ENCODE results near the gene SEL1L3. TPM values are rescaled to one million over a fixed set of nuclear protein-coding genes. Genes with fewer than 3 reads are reported as not detected.

SEL1L3 gene
- total and polyA plus RNA-seq, 9 of the 15 experiments (the other 6 are each of a cell fraction or from before 2014, with no cell fraction given) = 10.0 to 44.3 (median 21.6) TPM

DNA sequence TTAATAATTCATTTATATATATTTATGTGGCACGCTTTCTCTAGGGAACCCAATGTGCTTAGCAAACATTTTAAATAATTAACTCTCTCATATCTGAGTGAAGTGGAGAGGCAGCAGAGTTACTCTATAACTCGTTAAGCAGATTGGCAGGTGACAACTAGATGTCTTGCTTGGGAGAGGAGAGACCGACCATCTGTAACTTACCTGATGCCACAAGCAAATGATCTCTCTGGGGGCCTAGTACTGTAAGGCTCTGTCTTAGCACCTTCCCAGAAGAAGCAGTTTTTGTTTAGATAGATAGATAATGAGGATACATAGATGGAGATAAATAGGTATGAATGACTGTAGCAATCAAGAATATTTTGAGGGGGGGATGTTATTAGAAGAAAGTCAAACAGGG, 11.9 kb upstream of the SEL1L3 start:
- no peaks in the 10 kb centered on the region for H3K36me3 ChIP-seq (ENCODE audit: control insufficient read depth, insufficient read depth, low read length)
- H3K79me2 ChIP-seq (ENCODE audit: control insufficient read depth, insufficient read depth, low read length) = no peaks in the 10 kb centered on the region
- H3K27ac ChIP-seq (ENCODE audit: extremely low read depth, low read depth, low read length) = no peak overlapping the region
- no peak overlapping the region for H3K4me2 ChIP-seq (ENCODE audit: insufficient read depth, low read length)
- H3K4me1 ChIP-seq (replicated peaks in 1 of 2; ENCODE audit: control insufficient read depth in 2 of 2, insufficient read depth in 2 of 2, low read length in 2 of 2) = no peaks in the 10 kb centered on the region
- no peak overlapping the region for H3K9ac ChIP-seq (ENCODE audit: insufficient read depth in 1 of 2, low read depth in 2 of 2, low read length in 2 of 2)
- H3K9me3 ChIP-seq (replicated peaks; ENCODE audit: control insufficient read depth, insufficient read depth, low read depth, low read length) = no peaks in the 10 kb centered on the region
- no peak overlapping the region for H2AFZ ChIP-seq (ENCODE audit: low read depth, low read length)
- FAIRE-seq (no peak), DNase-seq (ENCODE audit: extremely low read depth in 1 of 4, low spot score in 3 of 4) (no peak), ATAC-seq (no peak)
- POLR2A ChIA-PET = interaction anchor here (0.6 kb wide), 1 partner anchor 12 kb away, joined by 3 read pairs; no protein-coding TSS in a partner anchor
- BruUV-seq (replicated peaks) = no TSS peak
- H3K4me3 ChIP-seq = no peak overlapping the region
- no peaks in the 10 kb centered on the region for H4K20me1 ChIP-seq (replicated peaks; ENCODE audit: control insufficient read depth, insufficient read depth, low read length)
- CTCF ChIA-PET (ENCODE audit: low intra/inter-chr PET ratio) = no interaction called here
- intact Hi-C loops (cut with micrococcal nuclease) (no loop called here), in situ Hi-C loops (cut with MboI) (no loop called here)
- WGBS (ENCODE audit: insufficient coverage, low coverage, missing lambda C conversion rate) = 0% methylated on average over 3 of the region's 3 CpGs
- no peaks in the 10 kb centered on the region for H3K9me1 ChIP-seq (ENCODE audit: control insufficient read depth, insufficient read depth, low read length)
- peaks cover 38 to 46% of the 10 kb centered on the region in 2 experiments; a peak in 4 of 5 replicates for H3K27me3 ChIP-seq (ENCODE audit: control insufficient read depth in 2 of 2, insufficient read depth in 2 of 2, low read length in 2 of 2)
- TF ChIP-seq NR2F6 (CRISPR knock-in tag; IDR thresholded peaks at IDR 0.05) (no peak), ZNF280A (IDR thresholded peaks at IDR 0.05; ENCODE audit: low read depth, partially characterized antibody) (no peak), ZC3H8 (IDR thresholded peaks at IDR 0.05) (no peak), STAG1 (CRISPR knock-in tag; IDR thresholded peaks at IDR 0.05; ENCODE audit: borderline replicate concordance) (no peak), PHF21A (IDR thresholded peaks at IDR 0.05; ENCODE audit: borderline replicate concordance, low read depth) (no peak), BHLHE40 (IDR thresholded peaks at IDR 0.05; ENCODE audit: low read length) (no peak), TEAD1 (CRISPR knock-in tag; IDR thresholded peaks at IDR 0.05) (no peak), SP1 (CRISPR knock-in tag; IDR thresholded peaks at IDR 0.05) (no peak), FOXA3 (CRISPR knock-in tag; conservative IDR thresholded peaks at IDR 0.05 in 1 of 2, IDR thresholded peaks at IDR 0.05 in 1 of 2) (no peak), TSHZ1 (CRISPR knock-in tag; IDR thresholded peaks at IDR 0.05) (no peak), ZMIZ1 (IDR thresholded peaks at IDR 0.05; ENCODE audit: low read depth in 2 of 2, low read length in 2 of 2) (no peak), ETV6 (IDR thresholded peaks at IDR 0.05; ENCODE audit: borderline replicate concordance in 1 of 2, low read depth in 2 of 2, low read length in 1 of 2) (no peak), ETV6 (CRISPR knock-in tag; IDR thresholded peaks at IDR 0.05; ENCODE audit: borderline replicate concordance) (no peak)
